Vagina (tissue), 2 donors: ENCODE measurements around the gene ASCC3. TPM values are rescaled to one million over a fixed set of nuclear protein-coding genes. Genes with fewer than 3 reads are reported as not detected.

Experiments
- DNase-seq, 2 donors: peaks; one replicate each; pipeline ENCODE4 v3.0.0-alpha.2; 2017; ENCODE audit errors: extremely low spot score in 2 of 2
- H3K27ac ChIP-seq: fragments of 200-600 bp; sonication (generic); one replicate; pipeline ENCODE4 v1.5.1; 2019
- H3K27me3 ChIP-seq: fragments of 200-600 bp; sonication (generic); one replicate; pipeline ENCODE4 v1.5.1; 2019
- H3K36me3 ChIP-seq, 2 donors: fragments of 200-600 bp; sonication (generic); one replicate each; pipeline ENCODE4 v1.5.1; 2017 to 2019
- H3K4me1 ChIP-seq: fragments of 200-600 bp; sonication (generic); one replicate; pipeline ENCODE4 v1.5.1; 2019
- H3K4me3 ChIP-seq, 2 donors: fragments of 200-600 bp; sonication (generic); 1 replicate in 1 of 2; 2 replicates in 1 of 2; pipeline ENCODE4 v1.5.1; 2016 to 2019
- H3K9me3 ChIP-seq: fragments of 200-600 bp; sonication (generic); one replicate; pipeline ENCODE4 v1.5.1; 2019
- POLR2A ChIP-seq, 2 donors: fragments of 450-650 bp; IDR thresholded peaks; one replicate each; pipeline ENCODE4 v1.6.1; 2017; ENCODE audit warnings: antibody characterized with exemption in 2 of 2, mild to moderate bottlenecking in 2 of 2, moderate library complexity in 2 of 2
- POLR2AphosphoS5 ChIP-seq, 2 donors: sonication (generic); formaldehyde crosslinking; IDR thresholded peaks; one replicate each; pipeline ENCODE4 v1.9.0; 2017; ENCODE audit warnings: antibody characterized with exemption in 2 of 2, mild to moderate bottlenecking in 2 of 2, low read depth in 1 of 2; ENCODE audit not compliant: insufficient read depth in 1 of 2
- intact Hi-C: fragments of 100-400 bp; cut with DNase I; formaldehyde crosslinking; loops from one replicate; pipeline ENCODE4 v1.15.1; 2023
- total RNA-seq: library from RNA; depleted of rRNA; stranded (reverse); fragments of >200 nt; gene quantifications from one replicate; pipeline ENCODE4 v1.2.3, GENCODE V29; 2016
- TF ChIP-seq, protein P1 (sequence below), 3 experiments: fragments of 450-650 bp in 2 of 3; fragments of 200-600 bp in 1 of 3; sonication (generic) in 1 of 3; IDR thresholded peaks; one replicate each; pipeline ENCODE4 v1.5.1; 2017 to 2019; ENCODE audit warnings: antibody characterized with exemption in 3 of 3, mild to moderate bottlenecking in 2 of 3, moderate library complexity in 2 of 3

ASCC3 gene
- total RNA-seq, 1 donor from 2014 or later: 44.7 TPM

DNA sequence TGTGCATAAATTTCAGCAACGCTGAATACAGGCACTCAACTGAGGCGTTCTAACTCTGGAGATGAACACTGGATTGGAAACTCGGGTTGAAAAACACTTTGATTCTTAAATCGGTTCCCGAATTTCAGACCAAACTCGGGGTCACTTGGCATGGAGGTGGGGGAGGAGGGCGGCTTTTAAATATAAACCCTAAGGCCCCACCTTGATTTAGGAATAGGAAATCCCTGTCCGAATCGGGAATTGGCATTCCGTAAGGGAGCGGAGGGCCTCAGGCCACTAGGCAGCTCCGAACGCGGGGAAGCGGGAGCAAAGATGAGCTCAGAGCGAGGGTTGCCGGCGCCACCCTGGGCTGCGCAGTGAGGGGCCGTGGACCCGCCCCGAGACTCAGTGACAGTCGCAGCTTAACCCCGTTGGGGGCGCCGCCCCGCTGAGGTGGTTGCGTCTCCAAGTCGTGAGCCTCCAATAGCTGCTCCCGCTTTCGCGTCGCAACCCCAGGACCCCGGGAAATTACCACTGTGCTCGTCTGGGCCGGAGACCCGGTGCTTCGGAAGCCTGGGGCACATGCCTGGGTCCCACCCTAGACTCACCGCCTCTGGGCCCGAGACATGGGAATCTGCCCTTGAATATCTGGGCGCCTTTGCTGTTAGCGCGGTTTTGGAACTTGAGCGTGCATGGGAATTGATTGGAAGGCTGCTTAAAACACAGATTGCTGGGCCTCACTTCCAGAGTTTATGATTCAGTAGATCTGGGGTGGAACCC is 411.8 kb downstream of the ASCC3 start:
- peak in 1 of 2 donors; percentile 56 for DNase-seq

DNA sequence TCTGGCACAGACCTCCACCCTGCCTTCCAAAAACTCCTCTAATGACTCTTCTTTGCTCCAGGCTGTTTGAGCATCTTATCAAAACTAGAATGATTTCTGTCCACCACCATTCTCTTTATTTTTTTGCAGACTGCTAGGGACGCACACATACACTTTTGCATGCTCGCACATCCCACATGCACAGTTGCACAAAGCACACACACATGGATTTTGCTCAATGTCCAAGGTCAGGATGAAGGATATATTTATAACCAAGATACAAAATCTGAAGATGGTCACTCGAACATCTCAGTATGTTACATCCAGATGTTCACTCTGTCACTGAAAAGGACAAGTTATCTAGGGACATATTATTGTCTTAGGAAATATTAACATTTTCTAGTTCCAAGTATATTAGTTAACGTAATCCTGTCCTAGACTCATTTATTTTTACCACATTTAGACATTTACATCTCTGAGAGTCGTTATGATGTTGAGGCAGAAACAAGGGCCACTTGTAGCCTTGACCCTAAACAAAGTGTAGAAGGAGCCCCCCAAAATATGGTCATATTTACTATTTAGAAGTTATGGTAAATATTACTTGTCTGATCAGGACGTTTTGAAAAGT is 413.0 kb downstream of the ASCC3 start:
- H3K4me3 ChIP-seq: no peak overlapping the region
- TF ChIP-seq POLR2A (IDR thresholded peaks at IDR 0.05): no peak
- TF ChIP-seq POLR2AphosphoS5 (IDR thresholded peaks at IDR 0.05; ENCODE audit: insufficient read depth in 1 of 2, low read depth in 1 of 2): no peak
- TF ChIP-seq, protein P1, sequence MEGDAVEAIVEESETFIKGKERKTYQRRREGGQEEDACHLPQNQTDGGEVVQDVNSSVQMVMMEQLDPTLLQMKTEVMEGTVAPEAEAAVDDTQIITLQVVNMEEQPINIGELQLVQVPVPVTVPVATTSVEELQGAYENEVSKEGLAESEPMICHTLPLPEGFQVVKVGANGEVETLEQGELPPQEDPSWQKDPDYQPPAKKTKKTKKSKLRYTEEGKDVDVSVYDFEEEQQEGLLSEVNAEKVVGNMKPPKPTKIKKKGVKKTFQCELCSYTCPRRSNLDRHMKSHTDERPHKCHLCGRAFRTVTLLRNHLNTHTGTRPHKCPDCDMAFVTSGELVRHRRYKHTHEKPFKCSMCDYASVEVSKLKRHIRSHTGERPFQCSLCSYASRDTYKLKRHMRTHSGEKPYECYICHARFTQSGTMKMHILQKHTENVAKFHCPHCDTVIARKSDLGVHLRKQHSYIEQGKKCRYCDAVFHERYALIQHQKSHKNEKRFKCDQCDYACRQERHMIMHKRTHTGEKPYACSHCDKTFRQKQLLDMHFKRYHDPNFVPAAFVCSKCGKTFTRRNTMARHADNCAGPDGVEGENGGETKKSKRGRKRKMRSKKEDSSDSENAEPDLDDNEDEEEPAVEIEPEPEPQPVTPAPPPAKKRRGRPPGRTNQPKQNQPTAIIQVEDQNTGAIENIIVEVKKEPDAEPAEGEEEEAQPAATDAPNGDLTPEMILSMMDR (IDR thresholded peaks at IDR 0.05): no peak
- DNase-seq: no peak
- peaks cover 12% of the 10 kb centered on the region for H3K4me1 ChIP-seq
- H3K27me3 ChIP-seq: peaks cover 24% of the 10 kb centered on the region
- H3K9me3 ChIP-seq: no peaks in the 10 kb centered on the region
- no peak overlapping the region for H3K27ac ChIP-seq
- H3K36me3 ChIP-seq: no peaks in the 10 kb centered on the region
- intact Hi-C loops: no loop called here

More for the DNA sequence above, 411.8 kb downstream of the ASCC3 start:
- H3K4me3 ChIP-seq: no peak overlapping the region
- H3K4me1 ChIP-seq: peaks cover 9% of the 10 kb centered on the region
- H3K27ac ChIP-seq: no peak overlapping the region
- H3K9me3 ChIP-seq: no peaks in the 10 kb centered on the region
- peaks cover 14% of the 10 kb centered on the region for H3K27me3 ChIP-seq
- H3K36me3 ChIP-seq: no peaks in the 10 kb centered on the region
- intact Hi-C loops: no loop called here
- TF ChIP-seq POLR2AphosphoS5 (IDR thresholded peaks at IDR 0.05; ENCODE audit: insufficient read depth in 1 of 2, low read depth in 1 of 2): no peak
- TF ChIP-seq, protein P1 (IDR thresholded peaks at IDR 0.05): no peak
- no peak for TF ChIP-seq POLR2A (IDR thresholded peaks at IDR 0.05)

DNA sequence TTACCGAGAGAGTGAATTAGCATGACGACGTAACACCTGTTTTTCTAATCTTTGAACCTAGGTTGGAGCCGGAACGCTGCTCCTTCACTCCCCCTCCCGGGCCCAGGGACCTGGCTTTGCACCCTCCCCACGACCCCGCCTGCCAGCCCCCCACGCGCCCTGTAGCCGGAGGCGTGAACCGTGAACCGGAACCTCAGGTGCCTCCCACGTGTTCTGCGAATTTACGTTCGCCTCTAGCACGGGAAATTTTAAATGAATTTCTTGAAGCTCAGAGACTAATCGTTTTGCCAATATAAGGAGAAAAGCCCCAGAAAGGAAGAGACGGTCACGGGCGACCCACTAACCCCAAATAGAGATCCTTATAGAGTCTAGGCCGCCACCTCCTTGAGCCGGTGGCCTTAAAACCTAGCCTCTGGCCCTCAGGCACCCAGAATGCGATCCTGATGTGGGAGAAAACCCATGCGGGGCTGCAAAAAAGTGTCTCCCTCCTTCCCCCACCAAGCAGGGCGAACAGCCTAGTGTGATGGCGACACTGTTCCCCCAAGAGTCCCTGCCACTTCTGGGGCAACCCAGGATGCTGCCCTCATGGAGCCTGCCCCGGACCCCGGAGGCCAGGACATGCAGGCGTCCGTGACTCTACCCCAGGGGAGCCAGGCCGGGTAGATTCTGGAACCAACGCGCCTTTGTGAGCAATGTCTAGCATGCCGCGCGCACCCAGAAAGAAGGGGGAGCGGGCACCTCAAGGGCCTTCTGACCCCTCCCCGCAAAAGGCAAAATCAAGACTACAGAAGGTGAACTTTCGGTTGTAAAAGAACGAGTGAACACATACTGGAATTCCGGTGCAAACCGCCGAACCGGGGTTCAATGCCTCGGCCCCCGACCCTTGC is 413.8 kb downstream of the ASCC3 start:
- intact Hi-C loops: no loop called here
- Histone ChIP-seq H3K4me1 (peaks cover 12% of the 10 kb centered on the region), H3K4me3 (no peak overlapping the region), H3K9me3 (no peaks in the 10 kb centered on the region), H3K27ac (no peak overlapping the region), H3K36me3 (no peaks in the 10 kb centered on the region), H3K27me3 (peaks cover 26% of the 10 kb centered on the region)
- DNase-seq: peak in 1 of 2 donors; percentile 77
- TF ChIP-seq, protein P1 (IDR thresholded peaks at IDR 0.05): no peak
- no peak for TF ChIP-seq POLR2AphosphoS5 (IDR thresholded peaks at IDR 0.05; ENCODE audit: insufficient read depth in 1 of 2, low read depth in 1 of 2)
- no peak for TF ChIP-seq POLR2A (IDR thresholded peaks at IDR 0.05)

DNA sequence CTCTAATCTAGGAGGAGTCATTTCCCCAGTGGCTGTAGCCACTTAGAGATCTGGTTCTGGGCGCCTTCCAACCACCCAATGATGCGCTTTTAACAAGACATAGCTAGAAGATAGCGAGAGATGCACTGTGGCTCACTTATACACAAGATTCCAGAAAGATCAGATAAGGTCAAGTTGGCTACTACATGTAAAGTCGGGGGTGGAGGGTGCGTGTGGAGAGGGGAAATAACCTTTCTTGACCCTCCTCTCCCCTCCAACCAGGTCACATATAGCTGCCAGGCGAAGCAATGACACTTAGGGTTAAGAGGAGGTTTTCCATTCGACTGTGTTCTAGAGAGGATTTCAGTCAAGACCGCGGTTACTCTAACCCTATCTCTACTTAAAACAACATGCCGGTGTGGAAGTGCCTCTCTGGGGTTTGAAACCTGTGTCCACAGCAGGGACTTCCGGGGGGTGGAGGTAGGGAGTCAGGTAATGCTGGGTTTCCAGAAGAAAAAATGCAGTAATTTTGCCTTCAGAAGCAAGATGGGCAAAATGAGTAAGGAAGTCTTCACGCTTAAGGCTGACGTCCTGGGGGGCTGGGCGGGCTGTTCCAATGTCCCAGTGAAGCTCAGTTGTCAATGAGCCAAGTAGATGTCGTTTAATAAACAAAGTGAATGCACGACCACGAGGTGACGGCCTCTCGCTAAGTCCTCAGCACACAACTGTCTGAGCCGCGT is 414.6 kb downstream of the ASCC3 start:
- Histone ChIP-seq H3K27me3 (peaks cover 26% of the 10 kb centered on the region), H3K36me3 (no peaks in the 10 kb centered on the region), H3K27ac (no peak overlapping the region), H3K9me3 (no peaks in the 10 kb centered on the region), H3K4me3 (no peak overlapping the region), H3K4me1 (peaks cover 12% of the 10 kb centered on the region)
- intact Hi-C loops: no loop called here
- DNase-seq: peak in 1 of 2 donors; percentile 52
- TF ChIP-seq, protein P1 (IDR thresholded peaks at IDR 0.05): no peak
- TF ChIP-seq POLR2AphosphoS5 (IDR thresholded peaks at IDR 0.05; ENCODE audit: insufficient read depth in 1 of 2, low read depth in 1 of 2): no peak
- TF ChIP-seq POLR2A (IDR thresholded peaks at IDR 0.05): no peak
